Keratinocyte (primary cell): ENCODE results near the gene MOCS3.

ENCODE experiments used
- CTCF ChIP-seq, 3 experiments: IDR thresholded peaks in 1 of 3; conservative IDR thresholded peaks in 1 of 3; optimal IDR thresholded peaks in 1 of 3; 2 replicates in 2 of 3; 3 replicates in 1 of 3; pipeline versions ENCODE3 to v1.5.1; 2011; ENCODE audit warnings: low read length in 3 of 3, mild to moderate bottlenecking in 3 of 3, moderate library complexity in 2 of 3, control low read depth in 1 of 3, inconsistent platforms in 1 of 3; ENCODE audit not compliant: insufficient read depth in 2 of 3; ENCODE audit errors: extremely low read depth in 1 of 3
- EZH2 ChIP-seq: IDR thresholded peaks from one replicate; pipeline ENCODE4 v1.6.1; 2012; ENCODE audit warnings: inconsistent platforms, mild to moderate bottlenecking, low read length, moderate library complexity

DNA sequence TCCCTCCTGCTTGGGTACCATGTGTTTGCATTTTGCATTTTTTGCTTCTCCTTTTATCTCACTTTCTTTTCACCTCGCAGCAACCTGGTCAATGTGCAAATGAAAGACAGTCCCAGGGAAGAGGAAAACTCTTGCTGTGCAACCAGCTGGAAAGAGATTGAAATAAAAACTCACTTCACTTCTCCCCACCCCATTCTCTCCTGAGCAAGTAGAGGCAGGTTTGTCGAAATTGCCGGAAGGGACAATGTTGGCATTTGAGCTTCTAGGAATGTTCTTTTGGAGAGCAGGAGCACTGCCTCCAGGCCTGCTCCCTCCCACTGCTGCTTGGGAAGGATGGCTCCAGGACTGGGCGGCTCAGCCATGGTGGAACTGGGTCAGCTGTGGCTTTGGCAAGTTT lies 33.7 kb downstream of the MOCS3 start:
- TF ChIP-seq CTCF (optimal IDR thresholded peaks at IDR 0.05 in 1 of 3, IDR thresholded peaks at IDR 0.05 in 1 of 3, conservative IDR thresholded peaks at IDR 0.05 in 1 of 3; ENCODE audit: extremely low read depth in 1 of 3, insufficient read depth in 2 of 3, low read length in 3 of 3) (no peak), EZH2 (no peak)
